Effector CD8-positive, alpha-beta T cell (primary cell): ENCODE results near the gene CPPED1.

Experiments used
- DNase-seq: peaks from one replicate; lab custom pipeline; 2025; lab: John Stamatoyannopoulos, UW

Gene CPPED1

GRCh38 chr16:12609937-12610699 is 193.6 kb downstream of the CPPED1 start:
- no peak for DNase-seq
